ENCODE measurements around the gene ST7. TPM values are rescaled to one million over a fixed set of nuclear protein-coding genes. Genes with fewer than 3 reads are reported as not detected.

Gene ST7
- total and polyA plus RNA-seq, 2 of the 8 experiments (the other 6 are each of a cell fraction or from before 2014, with no cell fraction given): 16.3 to 18.0 TPM

- TF ChIP-seq CHD7 (IDR thresholded peaks at IDR 0.05; ENCODE audit: insufficient replicate concordance, low read length) (no peak), RXRA (IDR thresholded peaks at IDR 0.05; ENCODE audit: insufficient read depth, low read depth, low read length) (no peak), NANOG (IDR thresholded peaks at IDR 0.05; ENCODE audit: insufficient read depth, low read depth, low read length, poor library complexity, severe bottlenecking) (no peak), MAFK (IDR thresholded peaks at IDR 0.05; ENCODE audit: low read depth, low read length) (no peak), RFX5 (IDR thresholded peaks at IDR 0.05; ENCODE audit: borderline replicate concordance, low read depth, low read length) (no peak), KDM5A (IDR thresholded peaks at IDR 0.05; ENCODE audit: low read length) (no peak), SIN3A (conservative IDR thresholded peaks at IDR 0.05 in 1 of 2, IDR thresholded peaks at IDR 0.05 in 1 of 2; ENCODE audit: low read depth in 1 of 2, low read length in 2 of 2) (no peak), NRF1 (IDR thresholded peaks at IDR 0.05; ENCODE audit: low read depth, low read length) (no peak), CHD2 (IDR thresholded peaks at IDR 0.05; ENCODE audit: low read length) (no peak), SUZ12 (IDR thresholded peaks at IDR 0.05; ENCODE audit: low read length) (no peak), KDM4A (IDR thresholded peaks at IDR 0.05; ENCODE audit: low read depth, low read length, severe bottlenecking) (no peak), TAF1 (IDR thresholded peaks at IDR 0.05; ENCODE audit: low read depth, low read length) (no peak)
Observed at GRCh38 chr7:117145333-117145732, 192.0 kb downstream of the ST7 start (continued).

Data from H1 (cell line).